Left ventricle myocardium inferior (tissue), 1 donor: ENCODE results near the gene RFX6. TPM values are rescaled to one million over a fixed set of nuclear protein-coding genes. Genes with fewer than 3 reads are reported as not detected.

Experiments used
- DNase-seq: peaks from one replicate; pipeline ENCODE4 v3.0.0-alpha.2; 2020
- H3K27ac ChIP-seq: fragments of 200-600 bp; replicated peaks from 2 replicates; pipeline ENCODE4 v1.8.0; 2021
- H3K27me3 ChIP-seq: fragments of 200-600 bp; 2 replicates; pipeline ENCODE4 v1.8.0; 2021; ENCODE audit warnings: low read depth
- H3K36me3 ChIP-seq: fragments of 200-600 bp; 2 replicates; pipeline ENCODE4 v1.8.0; 2021
- H3K4me1 ChIP-seq: fragments of 200-600 bp; 2 replicates; pipeline ENCODE4 v1.8.0; 2021
- H3K4me3 ChIP-seq: fragments of 200-600 bp; 2 replicates; pipeline ENCODE4 v1.8.0; 2021; ENCODE audit warnings: mild to moderate bottlenecking, moderate library complexity
- H3K9me3 ChIP-seq: fragments of 200-600 bp; replicated peaks from 2 replicates; pipeline ENCODE4 v1.8.0; 2021
- intact Hi-C: fragments of 100-400 bp; cut with micrococcal nuclease; formaldehyde crosslinking; loops from one replicate; pipeline ENCODE4 v1.11.0; 2022
- total RNA-seq: library from RNA; stranded (reverse); fragmentation: NEBNext Ultra II Directional; extraction: Animal tissue kit (Norgen Biotek cat#: 25700); gene quantifications from one replicate; pipeline ENCODE4 v1.2.1, GENCODE V29; 2021
- TF ChIP-seq, protein P1 (sequence below): fragments of 200-600 bp; IDR thresholded peaks from 2 replicates; pipeline ENCODE4 v1.8.0; 2021; ENCODE audit warnings: antibody characterized with exemption, mild to moderate bottlenecking, borderline replicate concordance
- donor health status: DM: no; HTN: yes; CAD: no; lungs with severe emphysema.

The RFX6 gene
- total RNA-seq, 1 donor from 2014 or later = not detected

DNA sequence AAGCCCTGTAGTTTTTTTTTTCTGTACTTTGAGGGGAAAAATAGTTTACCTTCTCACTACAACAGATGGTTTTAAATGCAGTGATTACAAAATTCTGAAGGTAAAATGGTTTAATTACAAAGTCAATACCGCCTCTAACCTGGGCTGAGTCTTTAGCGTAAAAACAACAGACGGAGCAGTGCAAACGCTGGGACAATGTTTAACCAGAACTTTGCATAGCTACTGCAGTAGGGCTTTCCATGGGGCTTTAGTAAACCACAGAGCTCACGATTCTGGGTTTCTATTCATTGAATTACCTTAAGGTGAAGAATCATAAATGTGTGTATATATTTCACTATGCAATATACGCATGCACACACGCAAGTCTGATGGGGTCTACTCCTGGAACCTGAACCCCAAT, 77.9 kb downstream of the RFX6 start:
- no peaks in the 10 kb centered on the region for H3K36me3 ChIP-seq
- H3K27me3 ChIP-seq = no peaks in the 10 kb centered on the region
- TF ChIP-seq, protein P1, sequence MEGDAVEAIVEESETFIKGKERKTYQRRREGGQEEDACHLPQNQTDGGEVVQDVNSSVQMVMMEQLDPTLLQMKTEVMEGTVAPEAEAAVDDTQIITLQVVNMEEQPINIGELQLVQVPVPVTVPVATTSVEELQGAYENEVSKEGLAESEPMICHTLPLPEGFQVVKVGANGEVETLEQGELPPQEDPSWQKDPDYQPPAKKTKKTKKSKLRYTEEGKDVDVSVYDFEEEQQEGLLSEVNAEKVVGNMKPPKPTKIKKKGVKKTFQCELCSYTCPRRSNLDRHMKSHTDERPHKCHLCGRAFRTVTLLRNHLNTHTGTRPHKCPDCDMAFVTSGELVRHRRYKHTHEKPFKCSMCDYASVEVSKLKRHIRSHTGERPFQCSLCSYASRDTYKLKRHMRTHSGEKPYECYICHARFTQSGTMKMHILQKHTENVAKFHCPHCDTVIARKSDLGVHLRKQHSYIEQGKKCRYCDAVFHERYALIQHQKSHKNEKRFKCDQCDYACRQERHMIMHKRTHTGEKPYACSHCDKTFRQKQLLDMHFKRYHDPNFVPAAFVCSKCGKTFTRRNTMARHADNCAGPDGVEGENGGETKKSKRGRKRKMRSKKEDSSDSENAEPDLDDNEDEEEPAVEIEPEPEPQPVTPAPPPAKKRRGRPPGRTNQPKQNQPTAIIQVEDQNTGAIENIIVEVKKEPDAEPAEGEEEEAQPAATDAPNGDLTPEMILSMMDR = no peak
- H3K4me3 ChIP-seq = no peak overlapping the region
- DNase-seq = no peak
- H3K27ac ChIP-seq = no peak overlapping the region
- H3K4me1 ChIP-seq = no peaks in the 10 kb centered on the region
- H3K9me3 ChIP-seq = no peaks in the 10 kb centered on the region
- intact Hi-C loops = no loop called here

DNA sequence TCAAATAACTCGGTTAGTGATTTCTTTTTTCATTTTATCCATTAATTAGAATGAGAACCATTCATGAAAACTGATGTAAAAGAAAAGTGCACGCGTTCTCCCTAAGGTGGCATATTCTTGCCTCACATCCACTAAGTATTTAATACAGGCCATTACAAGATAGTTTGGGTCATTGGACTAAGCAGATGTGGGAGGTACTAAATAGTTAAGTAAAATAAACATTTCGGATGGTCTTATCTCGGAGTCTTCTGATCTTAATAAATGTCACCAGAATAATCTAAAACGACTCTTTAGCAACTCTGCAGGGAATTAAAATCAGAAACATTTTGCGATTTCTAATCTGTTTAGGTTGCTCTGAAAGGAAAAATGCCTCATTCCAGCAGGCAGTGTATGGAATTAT, 78.7 kb downstream of the RFX6 start:
- intact Hi-C loops = no loop called here
- no peak for DNase-seq
- Histone ChIP-seq H3K4me3 (no peak overlapping the region), H3K4me1 (no peaks in the 10 kb centered on the region), H3K36me3 (no peaks in the 10 kb centered on the region), H3K27ac (no peak overlapping the region), H3K27me3 (no peaks in the 10 kb centered on the region), H3K9me3 (no peaks in the 10 kb centered on the region)
- TF ChIP-seq, protein P1 = no peak

DNA sequence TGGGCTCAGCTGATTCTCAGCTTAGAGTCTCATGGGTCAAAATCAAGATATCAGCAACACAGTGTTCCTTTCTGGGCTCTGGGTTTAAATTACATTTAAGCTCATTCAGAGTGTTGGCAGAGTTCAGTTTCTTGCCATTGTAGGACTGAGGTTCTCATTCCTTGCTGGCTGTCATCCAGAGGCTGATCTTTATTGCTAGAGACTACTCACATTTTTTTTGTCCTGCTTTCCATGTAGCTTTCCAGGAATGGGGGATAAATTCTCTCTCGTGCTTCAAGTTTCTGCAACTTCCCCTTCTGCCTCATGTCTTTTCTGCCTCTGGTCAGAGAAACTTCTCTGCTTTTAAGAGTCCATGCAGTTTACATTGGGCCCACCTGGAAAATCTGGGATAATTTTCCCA, 86.9 kb downstream of the RFX6 start:
- no peak overlapping the region for H3K4me3 ChIP-seq
- DNase-seq = no peak
- intact Hi-C loops = loop anchor here (5.0 kb wide), 1 partner anchor 187 kb away; no protein-coding TSS in a partner anchor
- H3K27me3 ChIP-seq = peaks cover 29% of the 10 kb centered on the region
- no peaks in the 10 kb centered on the region for H3K36me3 ChIP-seq
- H3K4me1 ChIP-seq = no peaks in the 10 kb centered on the region
- no peak overlapping the region for H3K27ac ChIP-seq
- H3K9me3 ChIP-seq = no peaks in the 10 kb centered on the region
- TF ChIP-seq, protein P1 = no peak

DNA sequence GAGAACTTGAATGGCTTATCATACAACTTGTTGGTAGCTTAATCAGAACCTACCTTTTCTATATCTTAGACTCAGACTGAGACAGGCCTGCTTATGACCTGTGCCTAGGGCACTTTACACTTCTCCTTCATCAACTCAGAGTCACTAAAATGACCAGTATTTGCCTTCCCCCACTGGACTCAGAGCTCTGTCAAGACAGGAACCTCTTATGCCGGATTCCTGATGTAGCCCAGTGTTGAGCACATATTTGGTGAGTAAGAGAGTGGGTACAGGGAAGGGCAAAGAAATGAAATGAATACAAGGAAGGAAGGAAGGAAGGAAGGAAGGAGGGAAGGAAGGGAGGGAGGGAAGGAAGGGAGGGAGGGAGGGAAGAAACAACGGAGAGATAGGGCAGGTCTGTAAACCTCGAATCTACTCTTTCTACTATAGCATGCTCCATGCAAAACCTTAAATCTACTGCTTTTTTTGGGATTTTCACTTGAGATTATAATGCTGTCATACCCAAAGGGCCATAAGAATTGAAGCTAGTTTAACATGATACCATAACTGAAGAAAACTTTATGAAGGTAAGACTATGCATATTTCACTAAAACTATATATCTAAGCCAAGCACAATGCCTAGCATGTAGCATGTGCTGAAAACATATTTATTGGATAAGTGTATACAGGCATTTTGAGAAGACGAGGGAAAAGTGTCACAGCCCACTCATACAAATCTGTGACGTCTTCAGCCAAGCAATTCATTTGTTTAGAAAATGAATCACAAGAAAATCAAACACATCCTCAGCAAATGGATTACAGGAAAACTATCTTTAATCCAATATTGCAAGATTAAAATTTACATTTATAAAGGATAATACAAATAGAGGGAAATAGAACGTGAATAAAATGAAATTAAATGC, 89.9 kb downstream of the RFX6 start:
- DNase-seq = no peak
- TF ChIP-seq, protein P1 = no peak
- Histone ChIP-seq H3K4me1 (no peaks in the 10 kb centered on the region), H3K4me3 (no peak overlapping the region), H3K27ac (no peak overlapping the region), H3K9me3 (no peaks in the 10 kb centered on the region), H3K36me3 (no peaks in the 10 kb centered on the region), H3K27me3 (peaks cover 40% of the 10 kb centered on the region)
- intact Hi-C loops = no loop called here

DNA sequence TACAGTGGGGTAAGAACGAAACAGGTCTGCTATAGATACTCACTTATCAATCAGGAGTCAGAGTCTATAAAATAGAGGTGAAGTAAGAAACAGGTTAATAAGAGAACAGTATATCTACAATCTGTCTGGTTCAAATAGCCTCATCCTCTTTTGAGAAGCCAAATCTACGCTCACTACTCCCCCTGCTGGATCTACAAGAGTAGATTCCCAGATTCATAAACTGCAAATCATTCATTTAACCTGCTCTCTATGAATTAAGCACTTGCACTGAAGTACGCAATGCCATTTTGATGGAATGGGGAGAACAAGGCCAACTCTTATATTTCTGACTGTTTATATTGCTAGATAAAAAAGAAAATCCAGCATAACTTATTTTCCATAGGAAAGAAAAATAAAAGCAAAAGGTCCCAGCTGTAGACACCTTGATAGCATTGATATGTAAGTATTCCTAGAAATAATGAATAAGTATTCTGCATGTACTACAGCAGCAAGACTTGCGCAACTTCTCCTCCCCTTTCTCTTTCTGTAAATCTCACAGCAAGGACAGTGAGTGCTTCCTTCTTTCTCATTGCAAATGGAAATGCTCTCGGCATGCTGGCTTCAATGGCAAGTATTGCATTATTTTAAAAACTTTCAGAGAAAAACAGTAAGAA, 92.3 kb downstream of the RFX6 start:
- H3K4me3 ChIP-seq = no peak overlapping the region
- H3K9me3 ChIP-seq = no peaks in the 10 kb centered on the region
- H3K27me3 ChIP-seq = peaks cover 32% of the 10 kb centered on the region
- H3K27ac ChIP-seq = no peak overlapping the region
- intact Hi-C loops = no loop called here
- no peak for DNase-seq
- no peaks in the 10 kb centered on the region for H3K36me3 ChIP-seq
- no peaks in the 10 kb centered on the region for H3K4me1 ChIP-seq
- TF ChIP-seq, protein P1 = peak; percentile 71
